Astrocyte (in vitro differentiated cells and primary cell): ENCODE data around the gene CIZ1. TPM values are rescaled to one million over a fixed set of nuclear protein-coding genes. Genes with fewer than 3 reads are reported as not detected.

Source experiments
- DNase-seq: peaks from one replicate; pipeline ENCODE4 v3.0.0-alpha.2; 2010; ENCODE audit warnings: low read depth
- FAIRE-seq: peaks from 2 replicates; lab custom pipeline; 2011; peaks lifted over from hg19 to GRCh38; lab: Jason Lieb, UNC
- H2AFZ ChIP-seq: 2 replicates; pipeline ENCODE4 v1.6.0; 2012; ENCODE audit warnings: low read depth, low read length, inconsistent platforms
- H3K27ac ChIP-seq: 2 replicates; pipeline ENCODE4 v1.5.1; 2011; ENCODE audit warnings: low read depth, low read length, inconsistent platforms
- H3K27me3 ChIP-seq: 2 replicates; pipeline ENCODE4 v1.6.0; 2011; ENCODE audit warnings: low read length, inconsistent platforms; ENCODE audit not compliant: insufficient read depth
- H3K36me3 ChIP-seq: 2 replicates; pipeline ENCODE4 v1.5.1; 2011; ENCODE audit warnings: low read length, inconsistent platforms; ENCODE audit not compliant: insufficient read depth
- H3K4me1 ChIP-seq: 2 replicates; pipeline ENCODE4 v1.5.1; 2011; ENCODE audit warnings: low read length, inconsistent platforms; ENCODE audit not compliant: insufficient read depth
- H3K4me2 ChIP-seq: 2 replicates; pipeline ENCODE4 v1.6.0; 2012; ENCODE audit warnings: low read length, inconsistent platforms
- H3K4me3 ChIP-seq: 2 replicates; pipeline ENCODE4 v1.5.1; 2011; ENCODE audit warnings: low read depth, mild to moderate bottlenecking, low read length, inconsistent platforms; ENCODE audit not compliant: insufficient read depth
- H3K79me2 ChIP-seq: 2 replicates; pipeline ENCODE4 v1.6.0; 2012; ENCODE audit warnings: mild to moderate bottlenecking, low read length, inconsistent platforms; ENCODE audit not compliant: insufficient read depth
- H3K9ac ChIP-seq: 2 replicates; pipeline ENCODE4 v1.6.0; 2012; ENCODE audit warnings: mild to moderate bottlenecking, low read length, inconsistent platforms
- H3K9me3 ChIP-seq: 2 replicates; pipeline ENCODE4 v1.5.1; 2012; ENCODE audit warnings: low read depth, mild to moderate bottlenecking, low read length, inconsistent platforms; ENCODE audit not compliant: insufficient read depth
- H4K20me1 ChIP-seq: 2 replicates; pipeline ENCODE4 v1.6.0; 2012; ENCODE audit warnings: low read length, inconsistent platforms; ENCODE audit not compliant: insufficient read depth
- H3K27ac Mint-ChIP-seq: one replicate; pipeline ENCODE4 v1.8.0; 2021; ENCODE audit warnings: mild to moderate bottlenecking, mixed read lengths; ENCODE audit not compliant: unreplicated experiment
- H3K27me3 Mint-ChIP-seq: one replicate; pipeline ENCODE4 v1.8.0; 2021; ENCODE audit warnings: low read depth, mixed read lengths; ENCODE audit not compliant: unreplicated experiment
- H3K36me3 Mint-ChIP-seq: one replicate; pipeline ENCODE4 v1.8.0; 2021; ENCODE audit warnings: low read depth, mixed read lengths; ENCODE audit not compliant: unreplicated experiment
- H3K4me1 Mint-ChIP-seq: one replicate; pipeline ENCODE4 v1.8.0; 2021; ENCODE audit warnings: low read depth, mixed read lengths; ENCODE audit not compliant: unreplicated experiment
- H3K4me3 Mint-ChIP-seq: one replicate; pipeline ENCODE4 v1.8.0; 2021; ENCODE audit warnings: mild to moderate bottlenecking, moderate library complexity, mixed read lengths; ENCODE audit not compliant: unreplicated experiment
- H3K9me3 Mint-ChIP-seq: one replicate; pipeline ENCODE4 v1.8.0; 2021; ENCODE audit warnings: mild to moderate bottlenecking, mixed read lengths; ENCODE audit not compliant: unreplicated experiment
- EZH2 ChIP-seq: IDR thresholded peaks from 2 replicates; pipeline ENCODE4 v1.6.1; 2012; ENCODE audit warnings: mild to moderate bottlenecking, low read length, inconsistent platforms; ENCODE audit not compliant: insufficient read depth
- total RNA-seq: library from RNA; stranded (reverse); gene quantifications from 2 replicates; pipeline ENCODE4 v1.2.1, GENCODE V29; 2021
- TF ChIP-seq, protein P1 (sequence below): IDR thresholded peaks from 2 replicates; pipeline ENCODE4 v1.5.1; 2011; ENCODE audit warnings: low read depth, mild to moderate bottlenecking, inconsistent platforms, low read length, moderate library complexity; ENCODE audit not compliant: insufficient read depth

Gene CIZ1
- total RNA-seq, 1 donor from 2014 or later, result 117 TPM

DNA sequence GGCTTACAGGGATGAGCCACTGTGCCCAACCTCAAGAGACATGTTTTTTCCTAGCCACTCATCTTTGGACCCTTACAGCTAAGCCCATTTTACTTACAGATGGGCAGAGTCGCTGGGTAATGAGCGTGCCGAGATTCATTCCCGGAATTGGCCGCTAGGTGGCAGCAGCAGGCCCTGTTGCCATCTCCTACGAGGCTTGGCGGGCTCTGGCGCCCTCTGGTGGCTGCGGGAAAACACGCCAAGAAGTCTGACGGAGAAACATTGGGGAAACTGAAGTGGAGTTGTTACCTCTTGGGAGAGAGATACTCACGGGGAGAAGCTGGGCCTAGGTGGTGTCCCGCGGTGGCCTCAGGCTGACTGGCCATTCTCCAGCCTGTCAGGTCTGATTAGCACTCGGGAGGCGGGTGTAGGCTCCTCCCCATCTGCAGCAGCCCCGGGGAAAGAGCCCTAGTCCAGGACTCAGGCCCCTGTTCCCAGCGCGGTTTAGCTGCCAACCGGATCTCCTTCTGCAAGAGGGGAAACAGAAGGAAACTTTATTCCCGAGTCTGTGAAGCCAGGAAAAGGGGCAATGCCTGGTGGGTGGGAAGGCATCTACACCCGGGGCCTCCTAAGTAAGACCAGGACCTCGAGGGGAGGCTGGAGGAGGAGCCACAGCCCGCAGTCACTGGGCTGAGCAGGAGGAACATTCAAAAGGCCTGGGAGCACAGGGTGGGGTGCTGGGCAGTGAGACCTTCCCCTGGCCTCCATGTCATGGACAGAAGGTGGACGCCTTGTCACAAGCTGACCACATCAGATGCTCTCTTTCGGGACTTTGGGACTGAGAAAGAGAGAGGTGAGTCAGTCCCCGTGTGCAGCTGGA, 73.5 kb downstream of the CIZ1 start:
- peak; percentile 52 for DNase-seq
- H3K4me1 ChIP-seq, result peaks cover 3% of the 10 kb centered on the region
- H3K36me3 ChIP-seq, result no peaks in the 10 kb centered on the region
- Mint-ChIP-seq H3K27me3 (no peaks in the 10 kb centered on the region), H3K4me1 (peaks cover 2% of the 10 kb centered on the region), H3K27ac (peak overlapping the region; percentile 92), H3K36me3 (peaks cover 11% of the 10 kb centered on the region), H3K9me3 (no peaks in the 10 kb centered on the region), H3K4me3 (no peak overlapping the region)
- no peak overlapping the region for H3K4me3 ChIP-seq
- H2AFZ ChIP-seq, result no peak overlapping the region
- peaks cover 4% of the 10 kb centered on the region for H4K20me1 ChIP-seq
- H3K9ac ChIP-seq, result peak overlapping the region; percentile 33
- FAIRE-seq, result no peak
- no peak for TF ChIP-seq EZH2
- TF ChIP-seq, protein P1, sequence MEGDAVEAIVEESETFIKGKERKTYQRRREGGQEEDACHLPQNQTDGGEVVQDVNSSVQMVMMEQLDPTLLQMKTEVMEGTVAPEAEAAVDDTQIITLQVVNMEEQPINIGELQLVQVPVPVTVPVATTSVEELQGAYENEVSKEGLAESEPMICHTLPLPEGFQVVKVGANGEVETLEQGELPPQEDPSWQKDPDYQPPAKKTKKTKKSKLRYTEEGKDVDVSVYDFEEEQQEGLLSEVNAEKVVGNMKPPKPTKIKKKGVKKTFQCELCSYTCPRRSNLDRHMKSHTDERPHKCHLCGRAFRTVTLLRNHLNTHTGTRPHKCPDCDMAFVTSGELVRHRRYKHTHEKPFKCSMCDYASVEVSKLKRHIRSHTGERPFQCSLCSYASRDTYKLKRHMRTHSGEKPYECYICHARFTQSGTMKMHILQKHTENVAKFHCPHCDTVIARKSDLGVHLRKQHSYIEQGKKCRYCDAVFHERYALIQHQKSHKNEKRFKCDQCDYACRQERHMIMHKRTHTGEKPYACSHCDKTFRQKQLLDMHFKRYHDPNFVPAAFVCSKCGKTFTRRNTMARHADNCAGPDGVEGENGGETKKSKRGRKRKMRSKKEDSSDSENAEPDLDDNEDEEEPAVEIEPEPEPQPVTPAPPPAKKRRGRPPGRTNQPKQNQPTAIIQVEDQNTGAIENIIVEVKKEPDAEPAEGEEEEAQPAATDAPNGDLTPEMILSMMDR, result peak; percentile 100
- H3K9me3 ChIP-seq, result no peaks in the 10 kb centered on the region
- peak overlapping the region; percentile 54 for H3K4me2 ChIP-seq
- no peak overlapping the region for H3K27ac ChIP-seq
- no peaks in the 10 kb centered on the region for H3K79me2 ChIP-seq
- no peaks in the 10 kb centered on the region for H3K27me3 ChIP-seq

DNA sequence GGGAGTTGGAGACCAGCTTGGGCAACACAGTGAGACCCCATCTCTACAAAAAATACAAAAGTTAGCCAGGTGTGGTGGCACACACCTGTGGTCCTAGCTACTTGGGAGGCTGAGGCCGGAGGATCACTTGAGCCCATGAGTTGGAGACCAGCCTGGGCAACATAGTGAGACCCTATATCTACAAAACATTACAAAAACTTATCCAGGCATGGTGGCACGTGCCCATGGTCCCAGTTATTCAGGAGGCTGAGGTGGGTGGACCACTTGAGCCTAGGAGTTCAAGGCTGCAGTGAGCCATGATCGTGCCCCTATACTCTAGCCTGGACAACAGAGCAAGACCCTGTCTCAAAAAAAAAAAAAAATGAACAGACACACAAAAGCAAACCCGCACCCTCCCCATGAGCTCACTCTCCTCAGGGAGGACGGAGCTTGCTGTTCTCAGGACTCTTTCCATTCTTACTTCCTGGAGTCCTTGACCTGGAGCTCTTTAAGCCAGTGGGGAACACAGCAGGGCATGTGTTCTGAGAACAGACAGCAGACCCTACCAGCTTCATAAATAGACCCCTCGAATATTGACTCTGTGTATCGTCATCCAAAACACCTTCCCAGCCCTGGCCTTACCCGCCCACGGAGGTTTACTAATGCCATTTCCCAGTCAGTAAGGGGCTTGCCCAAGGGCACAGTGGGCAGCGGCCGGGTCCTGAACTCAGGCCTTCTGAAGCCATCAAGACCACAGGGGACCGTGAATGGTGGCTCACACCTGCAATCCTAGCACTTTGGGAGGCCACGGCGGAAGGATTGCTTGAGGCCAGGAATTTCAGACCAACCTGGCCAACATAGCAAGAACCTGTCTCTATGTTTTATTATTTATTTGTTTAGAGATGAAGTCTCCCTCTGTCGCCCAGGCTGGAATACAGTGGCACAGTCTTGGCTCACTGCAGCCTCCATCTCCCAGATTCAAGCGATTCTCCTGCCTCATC, 75.0 kb downstream of the CIZ1 start:
- peaks cover 3% of the 10 kb centered on the region for H3K4me1 ChIP-seq
- DNase-seq (no peak), FAIRE-seq (no peak)
- H3K27me3 ChIP-seq, result no peaks in the 10 kb centered on the region
- no peak overlapping the region for H3K9ac ChIP-seq
- TF ChIP-seq, protein P1, result no peak
- TF ChIP-seq EZH2, result no peak
- no peaks in the 10 kb centered on the region for H3K9me3 ChIP-seq
- peaks cover 13% of the 10 kb centered on the region for H3K36me3 Mint-ChIP-seq
- H4K20me1 ChIP-seq, result peaks cover 4% of the 10 kb centered on the region
- peaks cover 2% of the 10 kb centered on the region for H3K4me1 Mint-ChIP-seq
- no peak overlapping the region for H3K4me3 ChIP-seq
- H3K79me2 ChIP-seq, result no peaks in the 10 kb centered on the region
- no peak overlapping the region for H3K27ac ChIP-seq
- H3K4me3 Mint-ChIP-seq, result no peak overlapping the region
- H3K4me2 ChIP-seq, result no peak overlapping the region
- no peaks in the 10 kb centered on the region for H3K36me3 ChIP-seq
- no peak overlapping the region for H2AFZ ChIP-seq
- no peaks in the 10 kb centered on the region for H3K9me3 Mint-ChIP-seq
- peak overlapping the region; percentile 41 for H3K27ac Mint-ChIP-seq
- no peaks in the 10 kb centered on the region for H3K27me3 Mint-ChIP-seq

Other genes with a start within 250 kb of the CIZ1 start
- gene EEIG1, start 210.6 kb downstream of the CIZ1 start, total RNA-seq, result 26.0 and 26.4 TPM in 2 replicates
- 9.6 and 10.2 TPM in 2 replicates for gene NAIF1, start 124.3 kb downstream of the CIZ1 start, total RNA-seq
- 9.8 and 14.4 TPM in 2 replicates for gene SLC25A25, start 123.3 kb downstream of the CIZ1 start, total RNA-seq
- gene PTGES2, start 63.8 kb downstream of the CIZ1 start, total RNA-seq, result 44.1 and 44.4 TPM in 2 replicates
- not detected in 2 replicates for gene LCN2, start 42.1 kb downstream of the CIZ1 start, total RNA-seq
- gene BBLN, start 31.3 kb downstream of the CIZ1 start, total RNA-seq, result 47.3 and 56.6 TPM in 2 replicates
- gene DNM1, start 11.8 kb upstream of the CIZ1 start, total RNA-seq, result 29.7 and 37.6 TPM in 2 replicates
- gene GOLGA2, start 84.4 kb upstream of the CIZ1 start, total RNA-seq, result 105 and 117 TPM in 2 replicates
- gene SWI5, start 84.7 kb upstream of the CIZ1 start, total RNA-seq, result 29.2 and 30.8 TPM in 2 replicates
- gene TRUB2, start 130.9 kb upstream of the CIZ1 start, total RNA-seq, result 26.6 and 27.9 TPM in 2 replicates
- 31.4 and 31.5 TPM in 2 replicates for gene COQ4, start 131.3 kb upstream of the CIZ1 start, total RNA-seq
- 26.1 and 26.9 TPM in 2 replicates for gene SLC27A4, start 149.0 kb upstream of the CIZ1 start, total RNA-seq
- 50.7 and 51.6 TPM in 2 replicates for gene URM1, start 179.8 kb upstream of the CIZ1 start, total RNA-seq
- 66.1 and 99.8 TPM in 2 replicates for gene CERCAM, start 229.3 kb upstream of the CIZ1 start, total RNA-seq